Activated CD4-positive, alpha-beta T cell treated with anti-CD3 and anti-CD28 coated beads, Interleukin-2, Interleukin-6, amounts not matched to agents 100 ng/mL and 50 ng/mL, durations not matched to agents 16 hours and 8 hours (primary cell): ENCODE measurements around the gene CTSE.

ENCODE experiments used
- DNase-seq: peaks from one replicate; pipeline ENCODE4 v3.0.0-alpha.2; 2020

Gene CTSE

GRCh38 chr1:205989786-205990185 is 33.9 kb downstream of the CTSE start:
- no peak for DNase-seq

GRCh38 chr1:205988585-205988995 is 35.1 kb downstream of the CTSE start:
- DNase-seq = no peak

GRCh38 chr1:205986861-205987260 is 36.8 kb downstream of the CTSE start:
- DNase-seq = no peak

GRCh38 chr1:205986292-205986691 is 37.4 kb downstream of the CTSE start:
- no peak for DNase-seq

- DNase-seq = no peak
Observed at GRCh38 chr1:205985330-205986005, 38.2 kb downstream of the CTSE start.

GRCh38 chr1:205983925-205984725 is 39.6 kb downstream of the CTSE start:
- peak; percentile 53 for DNase-seq

GRCh38 chr1:205981257-205981656 is 42.4 kb downstream of the CTSE start:
- no peak for DNase-seq

GRCh38 chr1:205980237-205980870 is 43.3 kb downstream of the CTSE start:
- no peak for DNase-seq

GRCh38 chr1:205979301-205979700 is 44.4 kb downstream of the CTSE start:
- DNase-seq = no peak

GRCh38 chr1:205978676-205979075 is 45.0 kb downstream of the CTSE start:
- DNase-seq = no peak

GRCh38 chr1:205977402-205978014 is 46.2 kb downstream of the CTSE start:
- peak; percentile 83 for DNase-seq

- no peak for DNase-seq
Observed at GRCh38 chr1:205976708-205977401, 46.8 kb downstream of the CTSE start.

- no peak for DNase-seq
Observed at GRCh38 chr1:205976036-205976435, 47.7 kb downstream of the CTSE start.

GRCh38 chr1:205975387-205975998 is 48.2 kb downstream of the CTSE start:
- no peak for DNase-seq

- no peak for DNase-seq
Observed at GRCh38 chr1:205974712-205975111, 49.0 kb downstream of the CTSE start.

- DNase-seq = no peak
Observed at GRCh38 chr1:205973377-205974232, 50.1 kb downstream of the CTSE start.

- no peak for DNase-seq
Observed at GRCh38 chr1:205972491-205973168, 51.1 kb downstream of the CTSE start.

- DNase-seq = no peak
Observed at GRCh38 chr1:205972081-205972480, 51.6 kb downstream of the CTSE start.

GRCh38 chr1:205971082-205971481 is 52.6 kb downstream of the CTSE start:
- no peak for DNase-seq

GRCh38 chr1:205970486-205970885 is 53.2 kb downstream of the CTSE start:
- no peak for DNase-seq

GRCh38 chr1:205969229-205969628 is 54.5 kb downstream of the CTSE start:
- DNase-seq = no peak
